Breast epithelium (tissue), 4 donors: ENCODE measurements around the gene TTLL3. TPM values are rescaled to one million over a fixed set of nuclear protein-coding genes. Genes with fewer than 3 reads are reported as not detected.
"Not testable (repeated sequence)": the region's sequence is repeated elsewhere in the genome, so short reads cannot be mapped to it uniquely, and the experiment has no call there.

Experiments
- DNase-seq, 2 donors: peaks; one replicate each; pipeline ENCODE4 v3.0.0-alpha.2; 2019; ENCODE audit warnings: low spot score in 2 of 2
- H3K27ac ChIP-seq, 2 donors: fragments of 200-600 bp; sonication (generic) in 1 of 2; one replicate each; pipeline ENCODE4 v1.5.1; 2016 to 2019; ENCODE audit warnings: mild to moderate bottlenecking in 1 of 2
- H3K27me3 ChIP-seq, 2 donors: fragments of 200-600 bp; sonication (generic) in 1 of 2; one replicate each; pipeline versions ENCODE4 v1.5.1 to v1.6.0; 2017 to 2019; ENCODE audit warnings: control low read depth in 1 of 2, mild to moderate bottlenecking in 1 of 2
- H3K36me3 ChIP-seq: fragments of 200-600 bp; one replicate; pipeline ENCODE4 v1.5.1; 2019
- H3K4me1 ChIP-seq, 2 donors: fragments of 200-600 bp; sonication (generic); one replicate each; pipeline ENCODE4 v1.5.1; 2016 to 2019; ENCODE audit warnings: control low read depth in 1 of 2
- H3K4me3 ChIP-seq, 3 donors: fragments of 200-600 bp; sonication (generic); 1 replicate in 2 of 3; 2 replicates in 1 of 3; pipeline ENCODE4 v1.5.1; 2016 to 2019; ENCODE audit warnings: mild to moderate bottlenecking in 3 of 3, moderate library complexity in 2 of 3
- H3K9me3 ChIP-seq, 2 donors: fragments of 200-600 bp; sonication (generic) in 1 of 2; one replicate each; pipeline ENCODE4 v1.5.1; 2016 to 2019; ENCODE audit warnings: control low read depth in 1 of 2
- POLR2A ChIP-seq: fragments of 450-650 bp; IDR thresholded peaks from one replicate; pipeline ENCODE4 v1.6.1; 2016; ENCODE audit warnings: antibody characterized with exemption, mild to moderate bottlenecking, moderate library complexity
- POLR2AphosphoS5 ChIP-seq, 3 donors: sonication (generic); formaldehyde crosslinking; IDR thresholded peaks; one replicate each; pipeline ENCODE4 v1.6.1; 2017; ENCODE audit warnings: antibody characterized with exemption in 3 of 3
- intact Hi-C: fragments of 100-400 bp; cut with DNase I; formaldehyde crosslinking; loops from one replicate; pipeline ENCODE4 v1.15.1; 2023; ENCODE audit warnings: low total_unique reads
- total RNA-seq, 3 donors: library from RNA; depleted of rRNA; stranded (reverse); fragments of >200 nt; gene quantifications; one replicate each; pipeline ENCODE4 v1.1.0, GENCODE V29; 2016
- TF ChIP-seq, protein P1 (sequence below), 3 donors: fragments of 450-650 bp; IDR thresholded peaks; one replicate each; pipeline ENCODE4 v1.5.1; 2016 to 2017; ENCODE audit warnings: antibody characterized with exemption in 3 of 3, mild to moderate bottlenecking in 3 of 3, moderate library complexity in 3 of 3

TTLL3 gene
- total RNA-seq, 3 donors from 2014 or later: 63.1 to 76.7 (median 72.3) TPM

DNA sequence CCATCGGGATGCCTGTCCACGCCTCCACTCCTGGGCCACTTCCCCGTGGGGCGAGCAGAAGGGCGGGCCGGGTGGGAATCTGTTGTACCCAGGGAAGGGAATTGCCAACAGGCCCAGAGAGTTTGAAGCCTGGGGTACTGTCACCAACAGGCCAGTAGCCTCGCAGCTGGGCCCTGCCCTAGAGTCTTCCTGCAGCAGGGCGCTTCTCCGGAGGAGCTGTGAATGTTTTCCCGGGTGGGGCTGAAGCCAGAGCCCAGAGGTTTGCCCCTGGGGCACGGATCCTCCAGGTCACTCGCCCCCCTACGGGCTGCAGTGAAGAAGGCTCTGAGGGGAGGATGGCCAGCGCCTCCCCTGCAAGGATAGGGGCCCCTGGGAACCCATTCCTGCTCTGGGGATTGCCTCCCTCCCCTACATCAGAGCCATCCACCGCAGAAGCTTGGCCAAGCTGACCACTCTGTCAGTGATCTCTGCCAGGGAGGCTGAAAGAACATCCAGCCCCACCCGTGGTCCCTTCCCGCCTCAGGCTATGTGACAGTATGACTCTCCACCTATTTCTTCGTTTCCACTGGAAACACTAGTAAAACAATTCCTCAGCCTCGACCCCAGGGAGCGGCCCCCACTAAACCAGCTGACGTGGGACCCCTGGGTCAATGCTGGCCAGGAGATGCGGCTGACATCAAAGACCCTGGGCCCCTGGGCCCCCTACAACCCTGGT is 53.2 kb downstream of the TTLL3 start:
- H3K4me1 ChIP-seq: peaks cover 5 to 13% of the 10 kb centered on the region in 2 donors
- peak overlapping the region; percentile 93 to 97 for H3K27ac ChIP-seq
- no peaks in the 10 kb centered on the region for H3K36me3 ChIP-seq
- no peaks in the 10 kb centered on the region for H3K9me3 ChIP-seq
- H3K27me3 ChIP-seq: no peaks in the 10 kb centered on the region
- TF ChIP-seq POLR2A: no peak
- TF ChIP-seq, protein P1, sequence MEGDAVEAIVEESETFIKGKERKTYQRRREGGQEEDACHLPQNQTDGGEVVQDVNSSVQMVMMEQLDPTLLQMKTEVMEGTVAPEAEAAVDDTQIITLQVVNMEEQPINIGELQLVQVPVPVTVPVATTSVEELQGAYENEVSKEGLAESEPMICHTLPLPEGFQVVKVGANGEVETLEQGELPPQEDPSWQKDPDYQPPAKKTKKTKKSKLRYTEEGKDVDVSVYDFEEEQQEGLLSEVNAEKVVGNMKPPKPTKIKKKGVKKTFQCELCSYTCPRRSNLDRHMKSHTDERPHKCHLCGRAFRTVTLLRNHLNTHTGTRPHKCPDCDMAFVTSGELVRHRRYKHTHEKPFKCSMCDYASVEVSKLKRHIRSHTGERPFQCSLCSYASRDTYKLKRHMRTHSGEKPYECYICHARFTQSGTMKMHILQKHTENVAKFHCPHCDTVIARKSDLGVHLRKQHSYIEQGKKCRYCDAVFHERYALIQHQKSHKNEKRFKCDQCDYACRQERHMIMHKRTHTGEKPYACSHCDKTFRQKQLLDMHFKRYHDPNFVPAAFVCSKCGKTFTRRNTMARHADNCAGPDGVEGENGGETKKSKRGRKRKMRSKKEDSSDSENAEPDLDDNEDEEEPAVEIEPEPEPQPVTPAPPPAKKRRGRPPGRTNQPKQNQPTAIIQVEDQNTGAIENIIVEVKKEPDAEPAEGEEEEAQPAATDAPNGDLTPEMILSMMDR (IDR thresholded peaks at IDR 0.05): no peak
- no peak for TF ChIP-seq POLR2AphosphoS5 (IDR thresholded peaks at IDR 0.05)
- peak overlapping the region; percentile 35 to 60 (median 35) for H3K4me3 ChIP-seq
- intact Hi-C loops: no loop called here
- DNase-seq: peak in 1 of 2 donors; percentile 29

DNA sequence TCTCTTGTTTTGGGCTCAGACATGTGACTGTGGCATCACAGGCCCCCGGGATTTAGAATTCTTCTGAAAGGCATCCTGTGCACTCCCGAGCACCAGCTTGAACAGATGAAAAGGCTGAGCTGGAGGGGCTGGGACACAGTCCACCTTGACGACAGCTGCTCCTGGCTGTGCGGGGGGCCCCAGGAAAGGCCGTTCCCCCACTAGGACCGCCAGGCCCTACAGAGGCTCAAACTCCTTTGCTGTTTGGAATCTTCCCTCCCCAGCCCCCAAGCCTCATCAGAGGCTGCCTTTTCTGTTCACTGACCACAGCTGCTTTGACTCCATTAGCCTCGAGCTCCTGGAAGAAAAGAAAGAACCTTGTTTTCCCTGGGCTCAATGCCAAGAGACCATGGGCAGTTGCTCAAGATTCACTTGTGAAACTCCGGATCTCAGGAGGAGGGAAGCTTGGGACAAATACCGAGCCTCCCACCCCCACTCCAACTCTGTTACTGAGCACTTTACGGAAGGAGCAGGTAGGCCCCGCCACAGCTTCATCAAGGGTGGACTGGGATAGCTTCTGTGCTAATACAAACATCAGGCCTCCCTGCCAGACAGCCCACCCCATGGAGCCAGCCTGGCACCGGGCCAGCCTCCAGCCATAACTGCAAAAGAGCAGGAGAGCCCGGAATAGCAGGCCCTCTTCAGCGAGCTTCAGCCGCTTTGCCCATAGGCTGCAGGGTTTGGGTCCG is 54.3 kb downstream of the TTLL3 start:
- H3K4me1 ChIP-seq: peaks cover 5 to 13% of the 10 kb centered on the region in 2 donors
- no peaks in the 10 kb centered on the region for H3K27me3 ChIP-seq
- TF ChIP-seq POLR2AphosphoS5 (IDR thresholded peaks at IDR 0.05) (peak in 2 of 3 donors; percentile 41 to 75), POLR2A (no peak)
- TF ChIP-seq, protein P1 (IDR thresholded peaks at IDR 0.05): no peak
- intact Hi-C loops: no loop called here
- peak overlapping the region; percentile 93 to 97 for H3K27ac ChIP-seq
- no peaks in the 10 kb centered on the region for H3K9me3 ChIP-seq
- no peaks in the 10 kb centered on the region for H3K36me3 ChIP-seq
- DNase-seq: peak; percentile 72 to 92
- peak overlapping the region in 2 of 3 donors; percentile 11 to 51 for H3K4me3 ChIP-seq

DNA sequence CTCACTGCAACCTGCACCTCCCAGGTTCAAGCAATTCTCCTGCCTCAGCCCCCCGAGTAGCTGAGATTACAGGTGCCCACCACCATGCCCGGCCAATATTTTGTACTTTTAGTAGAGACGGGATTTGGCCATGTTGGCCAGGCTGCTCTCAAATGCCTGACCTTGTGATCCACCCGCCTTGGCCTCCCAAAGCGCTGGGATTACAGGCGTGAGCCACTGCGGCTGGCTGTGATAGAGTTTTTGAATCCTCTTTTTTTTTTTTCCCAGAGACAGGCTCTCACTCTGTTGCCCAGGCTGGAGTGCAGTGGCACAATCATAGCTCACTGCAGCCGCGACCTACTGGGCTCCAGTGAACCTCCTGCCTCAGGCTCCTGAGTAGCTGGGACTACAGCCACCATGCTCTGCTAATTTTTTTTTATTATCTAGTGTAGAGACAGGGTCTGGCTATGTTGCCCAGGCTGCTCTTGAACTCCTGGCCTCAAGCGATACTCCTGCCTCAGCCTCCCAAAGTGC is 55.1 kb downstream of the TTLL3 start:
- DNase-seq, H3K27me3 ChIP-seq, H3K9me3 ChIP-seq, intact Hi-C loops, H3K36me3 ChIP-seq: not testable (repeated sequence)
- peak overlapping the region; percentile 93 to 97 for H3K27ac ChIP-seq
- peak overlapping the region in 2 of 3 donors; percentile 11 to 51 for H3K4me3 ChIP-seq
- H3K4me1 ChIP-seq: peaks cover 5 to 13% of the 10 kb centered on the region in 2 donors

DNA sequence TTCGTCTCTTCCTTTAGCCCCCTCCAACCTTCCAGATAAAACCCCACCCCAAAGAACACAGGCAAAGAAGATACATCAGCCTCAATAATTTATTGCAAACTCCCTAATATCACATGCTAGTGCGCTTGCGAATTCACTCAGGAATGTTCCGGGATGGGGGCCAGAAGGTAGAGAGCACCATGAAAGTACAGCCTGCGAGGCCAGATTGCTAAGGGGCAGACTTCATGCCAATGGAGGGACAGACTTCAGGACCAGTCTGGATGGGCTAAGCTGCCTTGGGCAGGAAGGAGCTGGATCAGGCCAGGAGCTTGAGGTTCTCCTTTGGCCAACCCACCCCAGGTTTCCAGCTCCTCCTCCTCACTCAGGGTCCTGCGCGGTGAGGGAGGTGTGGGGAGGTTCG is 56.6 kb downstream of the TTLL3 start:
- H3K4me1 ChIP-seq: peaks cover 5 to 13% of the 10 kb centered on the region in 2 donors
- DNase-seq: peak in 1 of 2 donors; percentile 91
- no peak overlapping the region for H3K4me3 ChIP-seq
- H3K36me3 ChIP-seq: no peaks in the 10 kb centered on the region
- no peaks in the 10 kb centered on the region for H3K9me3 ChIP-seq
- intact Hi-C loops: no loop called here
- peak in 2 of 3 donors; percentile 7 to 36 for TF ChIP-seq POLR2AphosphoS5 (IDR thresholded peaks at IDR 0.05)
- no peak for TF ChIP-seq POLR2A
- H3K27ac ChIP-seq: peak overlapping the region; percentile 90 to 93
- H3K27me3 ChIP-seq: no peaks in the 10 kb centered on the region

DNA sequence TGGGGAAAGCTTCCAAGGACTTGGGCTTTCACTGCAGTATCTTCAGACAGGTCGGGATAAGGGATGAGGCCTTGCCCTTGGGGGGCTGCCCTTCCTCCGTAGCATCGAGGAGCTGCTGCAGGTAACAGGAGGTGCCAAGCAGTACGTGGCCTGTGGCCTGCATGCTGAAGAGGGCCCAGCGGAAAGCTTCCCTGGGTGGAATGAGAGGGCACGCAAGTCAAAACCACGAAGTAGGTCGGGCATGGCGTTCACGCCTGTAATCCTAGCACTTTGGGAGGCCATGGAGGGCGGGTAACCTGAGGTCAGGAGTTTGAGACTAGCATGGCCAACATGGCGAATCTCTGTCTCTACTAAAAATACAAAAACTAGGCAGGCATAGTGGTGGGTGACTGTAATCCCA is 57.0 kb downstream of the TTLL3 start:
- no peaks in the 10 kb centered on the region for H3K27me3 ChIP-seq
- peak in 1 of 2 donors; percentile 33 for DNase-seq
- TF ChIP-seq, protein P1 (IDR thresholded peaks at IDR 0.05): no peak
- TF ChIP-seq POLR2A: no peak
- no peak for TF ChIP-seq POLR2AphosphoS5 (IDR thresholded peaks at IDR 0.05)
- peak overlapping the region; percentile 90 to 93 for H3K27ac ChIP-seq
- H3K4me1 ChIP-seq: peaks cover 5 to 13% of the 10 kb centered on the region in 2 donors
- no peaks in the 10 kb centered on the region for H3K36me3 ChIP-seq
- no peaks in the 10 kb centered on the region for H3K9me3 ChIP-seq
- H3K4me3 ChIP-seq: no peak overlapping the region
- intact Hi-C loops: no loop called here

- Histone ChIP-seq H3K36me3 (no peaks in the 10 kb centered on the region), H3K27me3 (no peaks in the 10 kb centered on the region), H3K4me3 (no peak overlapping the region), H3K27ac (no peak overlapping the region), H3K9me3 (no peaks in the 10 kb centered on the region), H3K4me1 (peaks cover 1 to 4% of the 10 kb centered on the region in 2 donors)
- intact Hi-C loops: no loop called here
- DNase-seq: no peak
- TF ChIP-seq POLR2A: no peak
Observed at GRCh38 chr3:9869955-9870354, 59.9 kb downstream of the TTLL3 start.
